Esophagus squamous epithelium (tissue), 4 donors: Measurements from ENCODE around the gene CCR1.

Source experiments
- POLR2A ChIP-seq, 4 donors: fragments of 450-650 bp; IDR thresholded peaks; one replicate each; pipeline ENCODE4 v1.6.1; 2017; ENCODE audit warnings: antibody characterized with exemption in 4 of 4, mild to moderate bottlenecking in 4 of 4, moderate library complexity in 3 of 4
- TF ChIP-seq, protein P1 (sequence below), 6 experiments: fragments of 450-650 bp in 4 of 6; fragments of 200-600 bp in 2 of 6; sonication (generic) in 2 of 6; IDR thresholded peaks; one replicate each; pipeline ENCODE4 v1.5.1; 2016 to 2019; ENCODE audit warnings: antibody characterized with exemption in 6 of 6, mild to moderate bottlenecking in 4 of 6, moderate library complexity in 4 of 6

DNA sequence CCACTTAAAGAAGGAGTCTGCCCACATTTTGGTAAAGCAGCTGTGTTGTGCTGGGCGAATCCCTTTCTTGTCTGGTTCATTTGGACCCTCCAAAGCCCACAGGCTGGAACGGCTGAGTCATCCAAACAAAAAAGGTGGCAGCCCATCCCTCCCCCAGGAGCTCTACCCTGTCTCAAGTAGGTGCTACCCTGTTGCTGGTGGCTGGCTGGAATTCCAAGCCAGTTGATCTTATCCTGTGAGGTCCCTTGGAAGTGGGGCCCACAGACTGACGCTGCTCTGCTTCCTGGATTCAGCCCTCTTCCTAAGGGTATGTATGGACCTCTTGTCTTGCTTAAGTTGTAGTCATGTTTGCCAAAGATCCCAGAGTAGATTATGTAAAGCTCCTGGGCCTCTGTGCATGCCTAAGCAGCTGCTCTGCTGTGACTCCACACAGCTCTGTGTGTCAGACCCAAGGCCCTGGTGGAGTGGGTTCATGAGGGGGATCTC, 44.5 kb downstream of the CCR1 start:
- TF ChIP-seq, protein P1, sequence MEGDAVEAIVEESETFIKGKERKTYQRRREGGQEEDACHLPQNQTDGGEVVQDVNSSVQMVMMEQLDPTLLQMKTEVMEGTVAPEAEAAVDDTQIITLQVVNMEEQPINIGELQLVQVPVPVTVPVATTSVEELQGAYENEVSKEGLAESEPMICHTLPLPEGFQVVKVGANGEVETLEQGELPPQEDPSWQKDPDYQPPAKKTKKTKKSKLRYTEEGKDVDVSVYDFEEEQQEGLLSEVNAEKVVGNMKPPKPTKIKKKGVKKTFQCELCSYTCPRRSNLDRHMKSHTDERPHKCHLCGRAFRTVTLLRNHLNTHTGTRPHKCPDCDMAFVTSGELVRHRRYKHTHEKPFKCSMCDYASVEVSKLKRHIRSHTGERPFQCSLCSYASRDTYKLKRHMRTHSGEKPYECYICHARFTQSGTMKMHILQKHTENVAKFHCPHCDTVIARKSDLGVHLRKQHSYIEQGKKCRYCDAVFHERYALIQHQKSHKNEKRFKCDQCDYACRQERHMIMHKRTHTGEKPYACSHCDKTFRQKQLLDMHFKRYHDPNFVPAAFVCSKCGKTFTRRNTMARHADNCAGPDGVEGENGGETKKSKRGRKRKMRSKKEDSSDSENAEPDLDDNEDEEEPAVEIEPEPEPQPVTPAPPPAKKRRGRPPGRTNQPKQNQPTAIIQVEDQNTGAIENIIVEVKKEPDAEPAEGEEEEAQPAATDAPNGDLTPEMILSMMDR (IDR thresholded peaks at IDR 0.05): no peak
- no peak for TF ChIP-seq POLR2A (IDR thresholded peaks at IDR 0.05)
